Measurements from ENCODE around the gene SEMA5B. TPM values are rescaled to one million over a fixed set of nuclear protein-coding genes. Genes with fewer than 3 reads are reported as not detected.

The SEMA5B gene
- total and polyA plus RNA-seq, 2 donors (not counting 3 experiments of a cell fraction or from before 2014, with no cell fraction given): 0.07 TPM; not detected in 1

DNA sequence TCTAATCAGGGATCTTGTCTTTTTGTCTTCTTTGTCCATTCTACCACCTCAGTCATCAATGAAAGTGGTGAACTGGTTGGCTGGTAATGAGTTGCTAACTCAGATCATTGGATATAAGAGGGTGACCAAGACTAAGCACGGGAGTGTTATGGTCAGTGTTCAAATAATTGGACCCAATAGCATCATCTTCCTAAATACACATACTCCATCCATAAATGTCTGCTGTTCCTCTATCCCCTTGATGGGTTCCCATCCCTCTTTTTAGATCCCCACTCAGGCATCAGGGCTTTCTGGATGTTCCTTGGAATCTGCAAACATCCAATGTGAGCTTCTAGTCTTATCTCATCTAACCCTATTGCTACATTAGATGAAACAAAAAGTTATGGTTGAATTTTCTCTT is 3.5 kb downstream of the SEMA5B start:
- no peak for FAIRE-seq
- no TSS peak for BruUV-seq (replicated peaks)
- Histone ChIP-seq H2AFZ (ENCODE audit: low read depth, low read length) (no peak overlapping the region), H3K9ac (replicated peaks; ENCODE audit: extremely low read depth, insufficient read depth, low read length) (no peak overlapping the region), H3K27me3 (ENCODE audit: control insufficient read depth in 2 of 2, insufficient read depth in 2 of 2, low read length in 2 of 2) (peaks cover 58 to 93% of the 10 kb centered on the region in 2 experiments), H3K27ac (ENCODE audit: insufficient read depth, low read depth, low read length) (no peak overlapping the region), H4K20me1 (replicated peaks; ENCODE audit: control insufficient read depth, extremely low read depth, insufficient read depth, low read length) (no peaks in the 10 kb centered on the region), H3K4me1 (ENCODE audit: control insufficient read depth, extremely low read depth, insufficient read depth, low read length) (peaks cover 17% of the 10 kb centered on the region), H3K36me3 (ENCODE audit: control insufficient read depth in 2 of 2, extremely low read depth in 1 of 2, insufficient read depth in 2 of 2, low read length in 2 of 2) (no peaks in the 10 kb centered on the region), H3K4me2 (ENCODE audit: insufficient read depth, low read length) (no peak overlapping the region), H3K79me2 (ENCODE audit: control insufficient read depth, insufficient read depth, low read length) (no peaks in the 10 kb centered on the region), H3K9me1 (replicated peaks; ENCODE audit: control insufficient read depth, extremely low read depth, insufficient read depth, low read length) (no peaks in the 10 kb centered on the region), H3K9me3 (replicated peaks; ENCODE audit: control insufficient read depth, insufficient read depth, low read length) (no peaks in the 10 kb centered on the region), H3K4me3 (replicated peaks in 1 of 3; ENCODE audit: insufficient read depth in 1 of 3, low read depth in 1 of 3, low read length in 3 of 3) (no peak overlapping the region)
- CTCF ChIA-PET: no interaction called here
- dilution Hi-C loops (cut with MboI; ENCODE audit: extremely low pct_ligation_motif_present, low sequenced_read_pairs): no loop called here
- no peak for TF ChIP-seq GATA2 (IDR thresholded peaks at IDR 0.05; ENCODE audit: insufficient read depth, insufficient read length, low read depth, low read length)
- TF ChIP-seq, protein P1, sequence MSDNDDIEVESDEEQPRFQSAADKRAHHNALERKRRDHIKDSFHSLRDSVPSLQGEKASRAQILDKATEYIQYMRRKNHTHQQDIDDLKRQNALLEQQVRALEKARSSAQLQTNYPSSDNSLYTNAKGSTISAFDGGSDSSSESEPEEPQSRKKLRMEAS (IDR thresholded peaks at IDR 0.05; ENCODE audit: insufficient read depth, insufficient read length): no peak
- TF ChIP-seq, protein P2, sequence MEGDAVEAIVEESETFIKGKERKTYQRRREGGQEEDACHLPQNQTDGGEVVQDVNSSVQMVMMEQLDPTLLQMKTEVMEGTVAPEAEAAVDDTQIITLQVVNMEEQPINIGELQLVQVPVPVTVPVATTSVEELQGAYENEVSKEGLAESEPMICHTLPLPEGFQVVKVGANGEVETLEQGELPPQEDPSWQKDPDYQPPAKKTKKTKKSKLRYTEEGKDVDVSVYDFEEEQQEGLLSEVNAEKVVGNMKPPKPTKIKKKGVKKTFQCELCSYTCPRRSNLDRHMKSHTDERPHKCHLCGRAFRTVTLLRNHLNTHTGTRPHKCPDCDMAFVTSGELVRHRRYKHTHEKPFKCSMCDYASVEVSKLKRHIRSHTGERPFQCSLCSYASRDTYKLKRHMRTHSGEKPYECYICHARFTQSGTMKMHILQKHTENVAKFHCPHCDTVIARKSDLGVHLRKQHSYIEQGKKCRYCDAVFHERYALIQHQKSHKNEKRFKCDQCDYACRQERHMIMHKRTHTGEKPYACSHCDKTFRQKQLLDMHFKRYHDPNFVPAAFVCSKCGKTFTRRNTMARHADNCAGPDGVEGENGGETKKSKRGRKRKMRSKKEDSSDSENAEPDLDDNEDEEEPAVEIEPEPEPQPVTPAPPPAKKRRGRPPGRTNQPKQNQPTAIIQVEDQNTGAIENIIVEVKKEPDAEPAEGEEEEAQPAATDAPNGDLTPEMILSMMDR (IDR thresholded peaks at IDR 0.05; ENCODE audit: extremely low read depth in 1 of 2, insufficient read depth in 1 of 2, low read depth in 1 of 2, low read length in 2 of 2): no peak
- no peak for TF ChIP-seq POLR2A (IDR thresholded peaks at IDR 0.05; ENCODE audit: low read depth, low read length)
- TF ChIP-seq EZH2 (IDR thresholded peaks at IDR 0.05; ENCODE audit: borderline replicate concordance, low read depth, low read length, severe bottlenecking): no peak
- TF ChIP-seq JUN (IDR thresholded peaks at IDR 0.05; ENCODE audit: borderline replicate concordance, insufficient read depth, insufficient read length, low read depth): no peak
- TF ChIP-seq POLR2AphosphoS5 (IDR thresholded peaks at IDR 0.05; ENCODE audit: insufficient read depth, low read depth, low read length): no peak
- TF ChIP-seq MYC (IDR thresholded peaks at IDR 0.05; ENCODE audit: low read depth, low read length): no peak
- TF ChIP-seq FOS (IDR thresholded peaks at IDR 0.05; ENCODE audit: borderline replicate concordance, insufficient read depth, low read length): no peak
- no peak for DNase-seq (ENCODE audit: low read depth, low spot score)
- POLR2A ChIA-PET: no interaction called here
- intact Hi-C loops (cut with micrococcal nuclease): no loop called here

Data from endothelial cell of umbilical vein (primary cell).